ENCODE measurements around the gene L3MBTL3.

The L3MBTL3 gene

DNA sequence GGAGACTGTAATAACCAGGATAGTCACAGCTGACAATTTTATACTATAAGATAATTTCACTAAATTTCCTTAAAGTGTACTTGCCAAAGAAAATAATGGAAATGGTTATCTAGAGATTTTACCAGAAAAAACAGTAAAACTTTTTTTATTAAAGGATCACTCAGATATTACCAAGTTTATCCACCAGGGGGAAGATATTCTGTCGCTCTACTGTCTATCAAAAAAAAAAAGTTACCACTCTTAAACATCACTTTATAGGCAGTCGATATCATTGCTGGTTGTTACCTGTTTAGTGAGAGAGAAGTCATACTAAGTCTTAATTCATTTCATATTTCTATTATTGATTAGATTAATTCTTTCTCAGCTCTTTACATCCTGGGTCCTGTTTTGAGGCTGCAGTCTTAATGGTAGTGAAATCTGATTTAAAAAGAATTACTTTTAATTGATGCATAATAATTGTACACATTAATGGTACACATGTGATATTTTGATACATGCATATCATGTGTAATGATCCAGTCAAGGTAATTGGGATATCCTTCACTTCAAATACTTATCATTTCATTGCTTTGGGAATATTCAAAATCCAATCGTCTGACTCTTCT, 18.9 kb downstream of the L3MBTL3 start:
- TF ChIP-seq POLR2A (IDR thresholded peaks at IDR 0.05; ENCODE audit: low read length): no peak
- no peak for TF ChIP-seq GATA1 (IDR thresholded peaks at IDR 0.05; ENCODE audit: low read depth, low read length)
- peak; percentile 3 to 27 for DNase-seq

DNA sequence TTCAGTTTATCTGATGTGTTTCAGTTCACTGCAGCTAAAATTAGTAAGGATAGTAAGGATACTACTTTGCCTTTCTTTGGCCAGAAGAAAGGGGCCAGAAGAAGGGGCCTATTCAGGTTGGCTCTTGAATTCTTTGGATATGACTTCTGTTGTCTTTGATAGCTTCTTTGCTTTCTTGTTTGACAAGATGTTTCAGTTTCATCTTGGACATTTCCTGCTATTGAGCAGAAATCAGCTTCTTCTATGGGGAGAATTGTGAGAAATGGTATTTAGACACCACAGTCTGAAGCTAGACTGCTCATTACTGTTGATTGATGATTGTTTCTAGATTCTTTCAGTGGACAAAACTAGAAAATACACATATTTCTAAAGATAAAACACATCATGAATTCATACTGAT, 23.2 kb downstream of the L3MBTL3 start:
- TF ChIP-seq GATA1 (IDR thresholded peaks at IDR 0.05; ENCODE audit: low read depth, low read length) (no peak), POLR2A (IDR thresholded peaks at IDR 0.05; ENCODE audit: low read length) (no peak)
- DNase-seq: no peak

GRCh38 chr6:130043344-130043743, 25.0 kb downstream of the L3MBTL3 start:
- no peak for TF ChIP-seq POLR2A (IDR thresholded peaks at IDR 0.05; ENCODE audit: low read length)
- TF ChIP-seq GATA1 (IDR thresholded peaks at IDR 0.05; ENCODE audit: low read depth, low read length): no peak
- DNase-seq: no peak

DNA sequence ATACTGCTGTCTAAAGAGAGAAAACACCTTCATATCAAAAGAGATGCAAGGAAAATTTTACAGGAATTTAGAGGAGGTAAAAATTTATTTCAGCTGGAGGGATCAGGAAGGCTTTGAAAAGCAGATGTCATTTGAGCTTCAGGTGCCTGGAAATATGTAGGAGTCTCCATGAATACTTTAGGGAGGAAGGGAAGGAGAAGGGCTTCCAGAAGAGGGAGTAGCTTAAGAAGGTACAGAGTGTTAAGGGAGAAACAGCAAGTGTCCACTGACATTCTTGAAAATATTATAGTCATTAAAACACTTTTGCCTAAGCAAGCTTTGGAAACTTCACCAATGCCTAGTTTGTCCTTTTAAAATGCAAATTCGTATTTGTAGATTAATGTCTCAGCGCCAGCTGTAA, 27.2 kb downstream of the L3MBTL3 start:
- TF ChIP-seq POLR2A (IDR thresholded peaks at IDR 0.05; ENCODE audit: low read length) (no peak), GATA1 (IDR thresholded peaks at IDR 0.05; ENCODE audit: low read depth, low read length) (no peak)

DNA sequence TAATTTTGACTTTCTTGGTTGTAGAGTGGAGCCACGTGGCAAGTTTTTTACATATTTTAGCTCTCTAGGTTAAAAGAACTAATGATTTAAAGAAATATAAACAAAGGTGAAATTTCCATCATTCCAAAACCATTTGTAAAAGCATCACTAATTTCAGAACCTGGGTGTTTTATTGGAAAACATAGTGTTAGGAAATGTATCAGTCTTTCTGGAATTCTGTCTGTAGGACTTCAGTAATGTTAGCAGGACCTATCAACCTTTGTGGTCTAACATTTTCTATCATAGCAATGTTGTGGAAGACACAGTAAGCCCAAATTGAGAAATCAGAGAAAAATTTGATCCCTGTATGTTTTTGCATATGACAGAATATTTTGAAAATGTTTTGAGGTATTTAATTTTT, 28.3 kb downstream of the L3MBTL3 start:
- no peak for DNase-seq
- TF ChIP-seq GATA1 (IDR thresholded peaks at IDR 0.05; ENCODE audit: low read depth, low read length) (no peak), POLR2A (IDR thresholded peaks at IDR 0.05; ENCODE audit: low read length) (no peak)

More for the DNA sequence above, 27.2 kb downstream of the L3MBTL3 start:
- no peak for DNase-seq

DNA sequence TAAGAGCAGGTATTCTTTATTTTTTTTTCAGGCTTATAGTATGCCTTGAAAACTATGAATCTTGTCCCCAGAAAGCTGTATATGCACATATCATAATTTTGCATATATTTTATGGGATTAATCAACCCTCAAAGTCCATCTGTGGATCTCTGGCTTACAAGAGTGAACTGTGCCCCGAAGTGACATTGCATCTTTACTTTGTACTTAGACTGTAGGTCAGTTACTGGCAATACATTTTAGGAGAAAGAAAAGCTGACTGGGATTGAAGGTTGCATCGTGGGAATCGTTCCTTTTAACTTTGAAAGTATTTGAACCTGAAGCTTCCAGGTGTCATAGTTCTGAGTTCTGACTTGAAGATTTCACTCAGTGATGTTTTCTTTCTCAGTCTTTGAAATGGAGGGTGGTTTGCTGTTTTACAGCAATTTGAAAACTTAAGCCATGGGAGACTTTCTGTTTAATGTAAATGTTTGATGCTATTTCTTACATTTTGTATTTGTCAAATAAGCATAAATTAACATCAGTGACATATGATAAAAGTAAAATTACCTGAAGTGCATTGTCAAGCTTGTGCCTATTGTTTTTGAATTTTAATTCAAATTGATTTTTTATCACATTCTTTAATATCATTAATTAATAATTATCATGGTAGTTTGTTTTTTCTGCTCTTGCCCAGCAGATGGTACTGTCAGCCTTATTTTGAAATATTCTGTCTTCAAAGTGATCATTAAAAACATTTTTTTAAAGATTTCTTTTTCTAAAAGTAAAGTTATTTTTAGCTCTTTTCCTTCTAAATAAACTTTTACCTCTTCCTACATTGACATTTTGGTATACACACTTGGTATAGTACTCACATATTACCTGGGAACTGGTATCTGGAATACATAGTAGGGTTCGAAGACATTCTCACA, 29.0 kb downstream of the L3MBTL3 start:
- TF ChIP-seq POLR2A (IDR thresholded peaks at IDR 0.05; ENCODE audit: low read length): no peak
- no peak for TF ChIP-seq GATA1 (IDR thresholded peaks at IDR 0.05; ENCODE audit: low read depth, low read length)
- peak in 1 of 2 experiments; percentile 30 for DNase-seq

- TF ChIP-seq POLR2A (IDR thresholded peaks at IDR 0.05; ENCODE audit: low read length) (no peak), GATA1 (IDR thresholded peaks at IDR 0.05; ENCODE audit: low read depth, low read length) (no peak)
- DNase-seq: no peak
Measured at GRCh38 chr6:130050230-130050629, 31.8 kb downstream of the L3MBTL3 start.

DNA sequence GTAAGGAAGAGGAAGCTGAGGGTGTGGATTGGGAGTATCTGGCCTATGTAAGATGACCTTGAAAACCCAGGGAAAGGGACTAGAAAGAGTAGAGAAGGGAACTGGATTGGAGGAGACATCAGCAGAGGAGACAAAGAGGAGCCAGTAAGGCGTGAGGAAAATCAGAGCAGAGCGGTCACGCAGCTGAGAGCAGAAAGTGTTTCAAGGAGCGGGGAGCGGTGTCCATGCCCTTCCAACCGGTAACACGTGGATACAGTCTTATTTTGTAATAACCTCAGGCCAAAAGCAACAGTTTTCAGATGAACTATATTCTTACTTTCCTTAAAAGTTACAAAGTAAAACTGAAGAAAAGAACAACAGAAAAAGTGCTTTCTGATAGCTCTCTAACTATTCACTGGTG, 36.3 kb downstream of the L3MBTL3 start:
- TF ChIP-seq POLR2A (IDR thresholded peaks at IDR 0.05; ENCODE audit: low read length) (no peak), GATA1 (IDR thresholded peaks at IDR 0.05; ENCODE audit: low read depth, low read length) (no peak)
- DNase-seq: no peak

DNA sequence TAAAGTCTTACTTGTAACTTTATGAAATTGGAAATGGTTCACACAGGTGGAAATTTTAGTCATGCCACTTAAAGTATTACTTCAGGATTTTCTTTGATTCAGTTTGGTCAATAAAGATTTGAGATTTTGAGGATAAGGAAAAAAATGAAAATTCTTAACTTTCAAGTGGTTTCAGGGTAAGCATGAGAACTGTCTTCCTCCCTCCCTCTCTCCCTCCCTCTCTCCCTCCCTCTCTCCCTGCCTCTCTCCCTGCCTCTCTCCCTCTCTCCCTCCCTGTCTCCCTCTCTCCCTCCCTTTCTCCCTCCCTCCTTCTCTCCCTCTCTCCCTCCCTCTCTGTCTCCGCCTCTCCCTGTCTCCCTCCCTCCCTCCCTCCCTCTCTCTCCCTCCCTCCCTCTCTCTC, 36.9 kb downstream of the L3MBTL3 start:
- DNase-seq: no peak
- TF ChIP-seq POLR2A (IDR thresholded peaks at IDR 0.05; ENCODE audit: low read length) (no peak), GATA1 (IDR thresholded peaks at IDR 0.05; ENCODE audit: low read depth, low read length) (no peak)

GRCh38 chr6:130057495-130057894, 39.1 kb downstream of the L3MBTL3 start:
- no peak for DNase-seq
- TF ChIP-seq POLR2A (IDR thresholded peaks at IDR 0.05; ENCODE audit: low read length) (no peak), GATA1 (IDR thresholded peaks at IDR 0.05; ENCODE audit: low read depth, low read length) (no peak)

DNA sequence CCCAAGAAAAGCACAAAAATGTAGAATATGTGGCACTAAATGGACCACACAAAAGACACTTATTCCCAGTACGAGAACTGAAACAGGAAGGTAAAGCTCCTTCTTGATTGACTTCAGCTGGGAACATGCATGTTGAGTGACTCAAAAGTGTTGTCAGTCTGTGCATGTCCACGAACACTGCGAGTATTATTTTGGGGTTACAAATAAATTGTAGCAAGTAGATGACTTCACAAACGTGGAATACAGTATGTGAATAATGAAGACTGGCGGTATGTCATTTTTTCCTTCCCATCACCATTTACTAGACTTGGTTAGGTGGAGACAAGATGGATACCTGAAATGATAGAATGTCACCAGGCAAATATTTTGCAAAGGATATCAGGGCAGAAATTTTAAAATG, 45.4 kb downstream of the L3MBTL3 start:
- DNase-seq: no peak
- TF ChIP-seq GATA1 (IDR thresholded peaks at IDR 0.05; ENCODE audit: low read depth, low read length): no peak
- TF ChIP-seq POLR2A (IDR thresholded peaks at IDR 0.05; ENCODE audit: low read length): no peak

- DNase-seq: no peak
- no peak for TF ChIP-seq GATA1 (IDR thresholded peaks at IDR 0.05; ENCODE audit: low read depth, low read length)
- no peak for TF ChIP-seq POLR2A (IDR thresholded peaks at IDR 0.05; ENCODE audit: low read length)
Measured at GRCh38 chr6:130065609-130066156, 47.3 kb downstream of the L3MBTL3 start.

DNA sequence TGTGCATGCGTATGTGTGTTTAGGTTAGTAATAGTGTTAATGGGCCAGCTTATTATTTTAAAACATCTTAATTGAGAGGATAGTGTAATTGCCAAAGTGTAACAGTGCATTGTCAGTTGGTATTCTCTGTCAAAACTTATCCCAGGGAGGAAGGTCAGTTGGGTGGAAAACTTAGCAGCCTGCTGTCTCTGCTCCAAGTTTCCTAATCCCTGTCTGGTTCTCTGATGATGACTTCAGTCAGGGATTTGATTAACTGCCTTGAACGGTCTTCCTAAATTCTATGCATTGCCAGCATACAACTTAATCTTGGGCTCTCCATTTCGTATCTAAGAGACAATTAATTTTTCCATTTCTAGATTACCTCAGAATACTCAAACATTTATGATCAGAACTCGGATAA, 51.1 kb downstream of the L3MBTL3 start:
- no peak for DNase-seq
- TF ChIP-seq POLR2A (IDR thresholded peaks at IDR 0.05; ENCODE audit: low read length) (no peak), GATA1 (IDR thresholded peaks at IDR 0.05; ENCODE audit: low read depth, low read length) (no peak)

DNA sequence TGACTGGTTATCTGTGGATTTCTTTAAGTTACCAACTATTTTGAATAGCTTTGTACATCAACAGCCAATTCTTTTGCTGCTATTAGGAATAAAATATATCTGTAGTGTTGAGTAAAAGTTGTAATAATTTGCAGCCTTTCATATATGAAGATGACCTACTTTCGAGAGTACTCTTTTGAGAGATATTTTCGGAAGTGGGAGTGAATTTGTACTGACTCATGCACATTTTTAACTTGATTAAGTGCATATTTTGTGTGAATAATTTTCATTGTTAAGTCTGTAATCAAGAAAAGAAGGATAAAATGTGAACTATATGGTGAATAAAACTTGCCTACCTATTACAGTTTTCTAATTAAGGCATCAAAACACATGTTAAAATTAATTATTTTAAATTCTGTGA, 51.9 kb downstream of the L3MBTL3 start:
- no peak for DNase-seq
- TF ChIP-seq GATA1 (IDR thresholded peaks at IDR 0.05; ENCODE audit: low read depth, low read length) (no peak), POLR2A (IDR thresholded peaks at IDR 0.05; ENCODE audit: low read length) (no peak)
